Endometrium (tissue), 2 donors: ENCODE measurements around the gene ADAMTS17.

Experiments used
- FAIRE-seq: peaks from 2 replicates; lab custom pipeline; 2012; peaks lifted over from hg19 to GRCh38; lab: Jason Lieb, UNC
- donor health status: control.
- donor health status: control.

Gene ADAMTS17

DNA sequence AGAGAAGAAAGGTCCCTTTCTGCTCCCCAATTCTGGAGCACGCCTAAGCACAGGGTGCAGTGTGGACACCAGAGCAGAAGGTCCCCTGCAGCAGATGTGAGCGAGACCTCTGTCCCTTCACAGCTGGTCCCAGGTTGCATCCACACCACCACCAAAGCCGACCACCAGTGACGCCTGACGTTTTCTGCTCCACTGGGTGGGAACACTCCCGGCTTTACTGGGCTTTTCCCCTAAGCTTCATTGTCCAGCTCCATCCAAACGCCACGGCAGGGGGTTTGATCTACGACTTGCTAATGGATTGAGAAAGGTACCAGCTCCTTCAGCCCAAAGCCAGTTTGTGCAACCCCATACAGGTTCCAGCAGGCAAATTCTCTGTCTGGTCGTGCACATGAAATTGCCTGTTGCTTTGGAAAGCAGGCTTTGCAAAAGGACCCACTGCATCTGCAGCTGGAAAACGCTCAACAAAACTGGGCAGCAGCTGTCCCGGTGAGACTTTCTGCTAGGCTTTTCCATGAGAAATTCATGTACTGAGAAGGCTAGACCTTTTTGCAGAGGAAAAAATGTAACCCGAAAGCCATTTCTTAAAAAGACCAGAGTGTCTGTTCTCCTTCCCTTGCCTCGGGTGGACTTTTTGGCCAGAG, 31.1 kb downstream of the ADAMTS17 start:
- no peak for FAIRE-seq

DNA sequence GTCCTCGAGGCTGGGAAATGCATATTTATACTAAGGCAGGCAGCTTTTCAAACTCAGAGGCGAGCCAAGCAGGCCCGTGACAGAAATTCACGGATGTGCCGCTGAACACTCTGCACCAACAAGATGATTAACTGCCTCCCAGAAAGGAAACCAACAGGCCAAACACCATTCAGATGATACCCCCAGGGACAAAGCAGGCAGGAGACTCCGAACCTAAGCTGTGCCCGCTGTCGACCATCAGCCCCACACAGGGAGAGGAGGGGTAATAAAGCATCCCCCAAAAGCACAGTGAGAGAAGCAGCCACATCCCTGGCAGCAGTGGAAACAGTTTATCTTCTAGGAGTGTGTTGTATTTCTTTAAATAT, 31.8 kb downstream of the ADAMTS17 start:
- FAIRE-seq, result no peak

DNA sequence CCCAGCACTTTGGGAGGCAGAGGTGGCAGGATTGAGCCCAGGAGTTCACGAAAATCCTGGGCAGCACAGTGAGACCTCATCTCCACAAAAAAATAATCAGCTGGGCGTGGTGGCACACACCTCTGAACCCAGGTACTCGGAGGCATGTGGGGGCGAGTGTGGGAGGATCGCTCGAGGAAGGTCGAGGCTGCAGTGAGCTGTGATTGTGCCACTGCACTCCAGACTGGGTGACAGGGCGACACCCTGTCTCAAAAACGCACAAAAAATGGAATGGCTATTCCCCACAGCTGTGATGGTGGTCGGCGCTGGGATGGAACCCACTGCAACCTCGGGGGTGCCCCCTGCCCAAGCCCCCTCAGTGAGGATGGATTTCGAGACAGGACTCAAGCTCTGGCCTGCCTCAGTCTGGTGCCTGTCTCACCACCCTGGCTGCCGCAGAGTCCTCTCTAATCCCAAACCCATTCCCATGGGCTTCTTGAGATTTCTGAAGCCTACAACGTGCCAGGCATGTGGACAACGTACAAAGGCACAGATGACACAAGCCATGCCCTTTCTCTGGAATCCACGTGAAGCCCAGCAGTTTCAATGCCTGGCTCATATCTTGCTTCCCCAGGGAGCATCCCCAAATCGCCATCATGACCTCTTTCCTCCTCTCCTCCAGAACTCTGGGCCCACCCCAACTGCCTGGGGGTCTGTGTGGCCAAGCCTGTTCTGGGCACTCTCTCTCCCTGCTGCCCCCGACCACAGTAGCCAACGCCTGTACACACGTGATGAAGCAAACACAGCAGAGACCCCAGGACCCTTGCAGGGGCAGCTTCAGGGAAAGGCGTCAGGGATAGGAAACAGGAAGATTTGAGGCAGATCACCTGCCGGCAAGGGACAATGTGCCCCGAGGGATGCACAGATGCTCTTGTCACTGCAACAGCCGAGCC, 32.4 kb downstream of the ADAMTS17 start:
- FAIRE-seq, result no peak

DNA sequence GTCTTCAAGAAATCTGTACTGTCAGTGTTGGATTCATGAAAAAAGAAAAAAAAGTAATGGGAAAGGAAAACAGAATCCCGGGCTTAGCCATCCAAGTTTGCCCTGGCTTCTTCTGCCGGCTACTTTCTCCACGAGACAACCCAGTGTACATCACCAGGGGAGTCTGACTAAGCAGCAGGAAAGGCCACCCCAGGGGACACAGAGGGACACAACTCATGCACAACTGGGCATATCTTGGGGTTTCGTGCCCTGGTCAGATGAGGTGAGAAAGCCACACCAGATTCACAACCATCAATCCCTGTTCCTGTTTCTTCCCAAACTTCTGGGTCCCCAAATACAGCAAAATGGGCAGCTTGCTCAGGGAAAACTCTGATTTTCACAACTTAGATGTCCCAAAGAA, 33.2 kb downstream of the ADAMTS17 start:
- no peak for FAIRE-seq

DNA sequence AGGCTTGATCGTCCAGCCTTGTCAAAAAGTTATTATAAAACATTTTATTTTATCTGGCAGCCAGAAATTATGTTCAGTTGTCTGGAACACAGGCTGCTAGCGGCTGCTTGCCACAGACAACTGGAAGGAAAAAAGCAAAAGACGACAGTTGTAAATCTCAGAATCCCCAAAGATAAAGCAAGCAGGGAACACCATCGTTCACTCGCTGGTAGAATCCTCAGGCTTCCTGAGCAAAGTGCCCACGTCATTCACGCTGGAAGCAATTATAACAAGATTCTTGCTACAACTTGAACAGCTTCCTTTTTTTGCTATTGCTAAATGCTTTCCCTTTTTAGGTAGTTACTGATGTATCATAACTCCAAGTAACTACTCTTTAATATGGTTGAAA, 33.6 kb downstream of the ADAMTS17 start:
- FAIRE-seq, result no peak

DNA sequence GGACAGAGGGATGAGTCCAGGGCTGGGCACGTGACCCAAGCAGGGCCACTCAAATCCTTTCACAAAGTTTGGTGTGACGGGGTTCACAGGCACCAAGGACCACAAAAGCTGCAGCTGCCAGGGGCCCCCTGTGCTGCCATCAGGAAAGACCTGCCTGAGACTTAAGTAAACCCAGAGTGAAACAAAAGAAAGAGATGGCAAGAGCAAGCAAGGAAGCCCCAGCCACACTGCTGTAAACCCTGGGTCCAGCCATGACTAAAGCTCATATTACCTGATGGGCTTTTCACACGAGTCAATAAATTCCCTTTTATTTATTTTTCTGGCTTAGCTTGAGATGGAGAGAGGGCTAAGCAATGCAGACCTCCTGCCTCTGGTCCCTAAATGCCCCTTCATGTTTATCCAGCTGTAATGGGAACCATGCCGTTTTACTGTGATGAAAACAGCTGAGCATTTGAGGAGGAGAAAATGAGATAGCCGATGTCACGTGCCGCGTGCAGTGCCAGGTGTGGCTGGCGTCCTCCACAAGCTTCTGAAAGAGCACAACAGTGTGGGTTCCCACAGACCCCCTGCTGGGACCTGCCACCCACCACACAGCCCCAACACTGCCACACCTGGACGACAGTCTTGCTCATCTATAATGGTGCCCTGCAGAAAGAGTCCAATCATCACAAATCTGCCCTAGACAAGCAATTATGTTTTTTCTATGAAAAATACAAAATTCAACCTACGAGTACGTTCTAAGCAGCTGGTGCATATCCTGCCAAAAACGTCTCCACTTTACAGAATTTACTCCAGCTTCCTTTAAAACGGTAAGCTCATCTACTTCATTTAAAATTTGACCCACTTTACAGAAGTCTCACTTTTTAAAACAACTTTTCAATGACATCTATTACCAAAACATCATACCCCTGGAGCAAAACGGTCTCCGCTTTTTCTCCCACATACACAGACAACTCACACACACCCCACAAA, 34.2 kb downstream of the ADAMTS17 start:
- no peak for FAIRE-seq

DNA sequence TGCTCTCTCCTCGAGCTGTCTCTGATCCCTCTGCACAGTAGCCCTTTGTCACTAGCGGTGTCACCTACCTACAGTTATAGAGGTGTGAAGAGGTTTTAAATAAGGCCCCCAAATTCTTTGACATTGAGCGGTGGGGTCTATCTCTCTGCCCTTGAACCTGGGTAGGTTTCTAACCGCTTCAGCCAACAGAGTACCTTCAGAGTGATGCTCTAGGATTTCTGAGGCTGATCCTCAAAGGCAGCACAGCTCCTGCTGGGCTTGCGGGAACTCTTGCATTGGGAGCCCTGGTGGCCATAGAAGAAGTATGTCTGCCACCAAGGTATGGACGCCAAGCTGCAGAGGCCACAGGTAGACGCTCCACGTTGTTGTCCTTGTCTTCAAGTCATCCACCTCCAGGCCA, 35.7 kb downstream of the ADAMTS17 start:
- FAIRE-seq, result no peak

DNA sequence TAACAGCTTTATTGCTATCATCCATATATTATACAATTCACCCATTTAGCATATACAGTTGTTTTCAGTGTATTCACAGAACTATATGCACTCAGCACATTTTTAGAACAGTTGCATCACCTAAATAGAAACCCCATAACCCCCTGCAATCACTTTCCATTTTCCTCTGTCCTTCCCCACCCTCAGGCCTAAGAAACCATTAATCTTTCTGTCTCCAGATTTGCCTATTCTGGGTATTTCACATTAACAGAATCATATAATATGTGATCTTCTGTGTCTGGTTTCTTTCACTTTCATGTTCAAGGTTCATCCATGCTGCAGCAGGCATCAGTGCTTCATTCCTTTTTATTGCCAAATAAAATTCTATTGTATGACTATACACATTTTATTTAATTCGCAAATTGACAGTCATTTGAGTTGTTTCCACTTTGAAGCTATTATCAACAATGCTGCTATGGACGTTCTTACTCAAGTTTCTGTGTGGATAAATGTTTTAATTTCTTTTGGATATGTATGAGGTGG, 39.8 kb downstream of the ADAMTS17 start:
- FAIRE-seq, result no peak

DNA sequence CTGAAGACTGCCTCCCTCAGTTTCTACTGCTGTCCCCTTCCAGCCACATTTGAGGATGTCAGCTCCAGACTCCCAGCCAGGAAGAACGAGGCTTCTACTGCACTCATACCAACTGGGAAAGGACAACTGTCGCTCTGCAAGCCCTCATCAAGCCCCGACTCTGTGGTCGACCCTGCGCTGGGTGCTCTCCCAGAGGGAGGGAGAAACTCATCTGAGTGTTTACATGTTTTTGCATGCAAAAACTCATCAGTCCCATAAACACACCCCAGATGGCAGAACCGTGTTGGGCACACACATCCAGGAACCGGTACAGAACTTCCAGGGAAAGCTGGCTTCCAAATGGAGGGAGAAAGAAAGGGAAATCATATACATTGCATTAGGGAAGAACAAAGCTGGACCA, 43.5 kb downstream of the ADAMTS17 start:
- no peak for FAIRE-seq

DNA sequence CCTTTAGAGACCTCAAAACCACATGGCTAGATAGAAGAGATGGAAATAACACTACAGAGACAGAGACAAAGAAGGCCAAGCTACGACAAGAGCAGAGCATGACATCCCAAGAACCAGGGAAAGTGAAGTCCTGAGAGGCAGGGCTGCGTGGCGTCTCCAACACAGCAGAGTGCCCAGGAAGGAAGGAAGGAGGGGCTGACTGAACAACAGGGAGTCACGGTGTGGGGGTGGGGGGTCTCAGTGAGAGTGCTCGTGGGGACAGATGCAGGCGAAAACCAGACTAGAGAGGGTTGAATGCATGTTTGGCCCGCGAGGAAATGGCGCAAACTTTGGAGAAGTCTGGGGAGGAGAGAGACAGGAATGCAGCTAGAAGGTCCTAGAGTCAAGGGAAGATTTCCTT, 44.0 kb downstream of the ADAMTS17 start:
- FAIRE-seq, result no peak

DNA sequence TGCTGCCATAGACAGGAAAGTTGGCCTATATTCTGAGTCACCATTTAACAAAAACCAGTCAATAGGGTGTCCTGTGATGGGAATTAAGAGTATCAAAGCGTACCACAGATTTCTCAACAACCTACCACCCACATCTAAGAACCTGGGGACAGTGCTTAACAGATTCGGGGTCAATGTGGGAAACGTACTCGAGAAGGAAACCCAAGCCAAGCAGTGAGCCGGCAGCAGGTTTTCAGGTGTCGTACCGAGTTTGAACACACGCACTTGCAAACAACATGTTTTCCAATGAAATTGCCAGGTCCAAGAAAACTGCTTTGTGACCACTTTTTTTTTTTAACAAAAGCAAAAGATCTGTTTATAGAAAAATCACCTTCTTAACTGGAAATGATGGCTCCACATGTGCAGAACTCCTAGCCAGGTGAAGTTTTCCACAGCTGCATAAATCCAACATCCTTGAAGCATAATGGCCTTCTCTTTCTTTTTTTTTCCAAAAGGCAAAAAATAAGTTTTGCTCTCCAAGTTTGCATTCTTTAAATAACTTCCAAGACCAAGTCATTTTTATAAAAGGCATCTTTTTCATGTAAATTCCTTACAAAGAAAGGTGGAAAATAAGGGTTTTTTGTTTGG, 45.7 kb downstream of the ADAMTS17 start:
- no peak for FAIRE-seq

DNA sequence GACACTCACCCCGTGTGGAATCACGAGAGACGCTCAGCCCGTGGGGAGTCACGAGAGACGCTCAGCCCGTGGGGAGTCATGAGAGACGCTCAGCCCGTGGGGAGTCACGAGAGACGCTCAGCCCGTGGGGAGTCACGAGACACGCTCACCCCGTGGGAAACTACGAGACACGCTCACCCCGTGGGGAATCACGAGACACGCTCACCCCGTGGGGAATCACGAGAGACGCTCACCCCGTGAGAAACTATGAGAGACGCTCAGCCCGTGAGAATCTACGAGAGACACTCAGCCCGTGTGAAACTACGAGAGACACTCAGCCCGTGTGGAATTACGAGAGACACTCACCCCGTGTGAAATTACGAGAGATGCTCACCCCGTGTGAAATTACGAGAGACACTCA, 49.8 kb downstream of the ADAMTS17 start:
- FAIRE-seq, result no peak

DNA sequence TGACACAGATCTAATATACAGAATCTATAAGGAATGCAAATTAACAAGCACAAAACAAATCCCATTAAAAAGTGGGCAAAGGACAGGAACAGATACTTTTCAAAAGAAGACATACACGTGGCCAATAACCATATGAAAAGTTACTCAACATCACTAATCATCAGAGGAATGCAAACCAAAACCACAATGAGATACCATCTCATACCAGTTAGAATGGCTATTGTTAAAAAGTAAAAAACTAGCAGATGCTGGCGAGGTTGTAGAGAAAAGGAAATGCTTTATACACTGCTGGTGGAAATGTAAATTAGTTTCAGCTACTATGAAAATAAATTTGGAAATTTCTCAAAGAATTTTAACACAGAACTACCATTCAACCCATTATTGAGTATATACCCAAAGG, 50.7 kb downstream of the ADAMTS17 start:
- no peak for FAIRE-seq

DNA sequence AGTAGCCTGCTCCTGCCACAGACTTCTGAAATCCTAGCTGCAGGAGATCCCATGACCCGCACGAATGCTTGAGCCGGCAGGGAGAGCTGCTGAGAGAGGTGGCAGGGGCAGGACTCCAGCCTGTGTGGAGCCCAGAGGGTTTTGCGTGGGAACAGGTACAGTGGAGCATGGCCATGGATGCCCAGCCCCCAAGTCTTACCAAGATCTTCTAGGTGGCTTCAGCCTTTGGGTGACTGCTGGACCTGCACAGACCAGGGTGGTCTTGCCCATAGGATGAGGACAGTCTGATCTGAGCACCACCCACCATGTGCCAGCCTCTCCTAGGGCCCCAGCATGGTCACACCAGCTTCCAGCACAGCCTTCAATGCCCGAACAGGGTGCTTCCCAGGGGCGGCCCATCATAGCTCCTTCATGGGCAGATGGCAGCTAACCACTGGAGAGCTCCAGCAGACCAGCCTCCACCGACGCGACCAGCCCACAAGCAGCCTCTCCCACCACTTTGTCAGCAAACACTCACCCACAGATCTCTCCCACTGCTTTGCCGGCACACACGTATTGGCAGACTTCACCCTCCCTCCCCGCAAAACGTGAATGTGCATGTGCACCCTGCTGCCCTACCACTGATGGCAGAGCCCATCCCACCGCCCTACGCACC, 56.0 kb downstream of the ADAMTS17 start:
- FAIRE-seq, result no peak

DNA sequence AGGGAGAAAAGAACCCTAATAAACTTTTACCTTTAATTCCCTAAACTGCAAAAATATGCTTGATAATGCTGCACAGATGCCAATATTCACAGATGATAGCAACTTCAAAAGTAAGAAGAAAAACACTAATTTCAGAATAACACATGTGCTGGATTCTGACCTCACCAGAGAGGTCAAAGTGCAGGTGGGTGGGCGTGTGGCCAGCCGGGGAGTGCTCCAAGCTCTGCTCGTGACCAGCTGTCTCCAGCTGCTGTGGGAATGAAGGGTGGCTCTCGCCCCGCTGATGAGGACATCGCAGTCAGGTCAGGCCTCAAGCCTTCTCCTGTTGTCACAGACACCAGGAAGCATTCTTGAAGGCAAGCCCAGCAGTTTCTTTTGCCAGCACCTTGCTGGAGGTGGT, 57.1 kb downstream of the ADAMTS17 start:
- FAIRE-seq, result no peak

DNA sequence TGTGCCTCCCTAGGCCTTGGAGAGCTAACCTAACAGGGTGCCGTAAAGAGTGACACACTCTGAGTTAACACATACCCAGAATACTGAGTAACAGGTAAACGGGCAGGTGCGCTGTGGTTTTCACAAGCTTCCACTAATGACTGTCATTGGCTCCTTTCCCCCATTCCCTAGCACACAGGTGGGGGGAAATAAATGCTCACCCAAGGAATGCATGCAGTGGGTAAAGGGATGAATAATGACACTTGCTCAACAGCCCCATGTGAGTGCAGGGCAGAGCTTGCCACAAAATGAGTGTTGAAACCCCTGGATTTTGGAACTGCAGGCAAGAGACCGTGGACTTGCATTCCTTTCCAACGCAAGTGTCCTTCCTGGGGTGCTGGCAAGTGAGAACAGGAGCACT, 57.6 kb downstream of the ADAMTS17 start:
- no peak for FAIRE-seq

DNA sequence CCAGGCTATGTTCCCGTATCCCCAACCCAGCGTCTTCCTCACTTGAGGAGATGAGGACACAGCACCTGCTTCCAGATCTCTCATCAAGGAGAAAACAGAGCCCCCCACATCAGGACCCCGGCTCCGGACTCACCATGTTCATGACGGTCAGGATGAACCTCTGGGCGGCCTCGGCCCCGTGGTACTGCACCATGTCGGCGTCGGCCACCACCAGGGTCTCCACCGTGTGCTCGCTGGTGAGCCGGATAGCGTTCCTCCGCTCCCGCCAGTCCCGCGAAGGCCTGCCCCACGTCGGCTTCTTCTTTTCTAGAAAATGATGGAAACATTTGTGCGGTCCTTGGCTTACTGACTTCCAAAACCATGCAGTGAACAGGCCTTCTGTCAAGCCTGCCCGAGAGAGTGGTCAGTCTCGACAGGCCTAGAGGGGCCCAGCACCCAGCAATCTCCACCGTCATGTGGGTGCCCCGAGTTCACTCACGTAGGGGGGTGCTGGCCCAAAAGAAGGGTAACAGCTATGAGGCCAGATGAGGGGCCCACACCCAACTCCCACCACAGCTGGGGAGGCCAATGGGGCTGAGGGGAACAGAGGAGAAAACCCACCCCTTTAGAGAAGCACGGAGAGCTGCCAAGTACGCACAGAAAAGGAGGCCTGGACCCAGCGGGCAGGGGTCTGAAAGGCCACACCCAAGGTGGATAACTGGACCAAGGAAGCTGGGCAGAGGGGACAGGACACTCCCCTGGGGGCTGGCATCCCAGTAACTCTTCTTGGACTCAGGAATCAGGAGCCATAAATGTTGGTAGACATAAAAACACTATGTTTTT, 60.5 kb downstream of the ADAMTS17 start:
- no peak for FAIRE-seq

DNA sequence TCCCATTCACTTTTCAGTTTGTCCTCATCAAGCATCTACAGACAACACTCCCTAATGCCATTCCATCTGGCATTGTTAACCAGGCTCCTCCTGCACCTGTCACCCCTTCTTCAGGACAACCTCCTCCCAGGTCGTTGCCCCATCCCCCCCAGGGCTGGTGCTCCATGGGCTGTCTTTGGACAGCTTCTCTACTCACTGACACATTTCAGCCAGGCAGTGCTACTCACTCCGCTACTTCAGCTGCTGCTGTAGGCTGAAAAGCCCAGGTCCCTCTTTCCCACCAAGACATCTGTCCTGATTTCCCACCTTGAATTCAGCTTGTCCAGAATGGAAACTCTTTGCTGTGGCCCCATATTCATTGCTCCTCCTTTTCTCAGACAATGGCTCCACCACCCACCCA, 61.9 kb downstream of the ADAMTS17 start:
- FAIRE-seq, result no peak

DNA sequence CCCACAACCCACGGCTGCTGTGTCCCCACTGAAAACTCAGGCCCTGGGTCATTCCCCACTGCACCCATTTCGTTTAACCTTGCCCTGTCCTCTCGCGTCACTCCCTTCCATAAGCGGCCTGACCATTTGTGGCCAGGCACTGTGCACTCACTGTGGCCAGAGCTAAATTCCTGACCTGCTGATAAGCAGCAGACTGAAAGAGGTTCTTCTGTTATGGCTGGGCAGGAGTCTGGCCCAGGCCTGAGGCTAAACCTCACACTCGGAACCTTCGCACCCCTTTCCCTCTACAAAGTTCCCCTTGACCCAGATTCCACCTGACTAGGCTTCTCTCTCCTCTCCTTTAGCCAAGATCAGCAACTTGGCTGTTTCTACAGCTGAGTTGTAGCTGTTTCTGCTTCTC, 62.3 kb downstream of the ADAMTS17 start:
- FAIRE-seq, result no peak

DNA sequence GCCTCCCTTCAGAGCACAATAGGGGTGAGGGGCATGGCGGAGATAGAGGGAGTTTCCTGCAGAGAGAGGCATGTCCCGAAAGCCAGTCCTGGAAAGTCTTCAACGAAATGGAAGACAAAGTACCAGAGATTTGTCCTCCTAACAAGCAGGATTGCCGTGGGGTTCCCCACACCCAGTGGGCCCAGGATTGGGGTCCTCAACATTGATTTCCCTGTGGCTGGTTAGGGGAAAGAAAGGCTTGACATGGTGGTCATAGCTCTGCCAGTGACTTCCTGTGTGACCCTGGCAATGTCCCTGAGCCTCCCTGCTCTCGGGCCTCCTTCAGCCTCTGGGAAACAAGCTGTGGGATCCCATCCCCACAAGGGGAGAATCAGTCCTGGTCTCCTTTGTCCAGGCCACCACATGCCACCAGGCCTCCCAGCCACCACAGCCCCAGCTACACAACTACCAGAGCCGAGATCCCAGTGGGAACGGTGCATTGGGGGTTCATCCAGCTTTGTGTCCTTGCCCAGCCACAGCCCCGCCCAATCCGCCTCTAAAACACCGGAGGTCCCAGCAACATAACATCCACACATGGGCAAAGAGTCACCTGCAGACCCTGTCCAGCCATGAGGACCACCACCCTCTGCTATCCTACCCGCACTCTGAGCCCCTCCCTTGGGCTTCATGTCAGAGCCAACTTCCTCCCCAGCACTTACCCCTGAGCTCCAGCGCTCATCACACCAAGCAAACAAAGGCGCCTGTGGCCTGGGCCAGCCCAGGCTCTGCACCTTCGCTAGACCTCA, 63.0 kb downstream of the ADAMTS17 start:
- FAIRE-seq, result no peak
